Urothelium cell line (cell line): Measurements from ENCODE around the gene SUGCT.

Source experiments
- DNase-seq: peaks from one replicate; pipeline ENCODE4 v3.0.0; 2011; ENCODE audit warnings: low spot score, mixed read lengths
- FAIRE-seq: peaks from 2 replicates; lab custom pipeline; 2011; peaks lifted over from hg19 to GRCh38; lab: Jason Lieb, UNC

The SUGCT gene

DNA sequence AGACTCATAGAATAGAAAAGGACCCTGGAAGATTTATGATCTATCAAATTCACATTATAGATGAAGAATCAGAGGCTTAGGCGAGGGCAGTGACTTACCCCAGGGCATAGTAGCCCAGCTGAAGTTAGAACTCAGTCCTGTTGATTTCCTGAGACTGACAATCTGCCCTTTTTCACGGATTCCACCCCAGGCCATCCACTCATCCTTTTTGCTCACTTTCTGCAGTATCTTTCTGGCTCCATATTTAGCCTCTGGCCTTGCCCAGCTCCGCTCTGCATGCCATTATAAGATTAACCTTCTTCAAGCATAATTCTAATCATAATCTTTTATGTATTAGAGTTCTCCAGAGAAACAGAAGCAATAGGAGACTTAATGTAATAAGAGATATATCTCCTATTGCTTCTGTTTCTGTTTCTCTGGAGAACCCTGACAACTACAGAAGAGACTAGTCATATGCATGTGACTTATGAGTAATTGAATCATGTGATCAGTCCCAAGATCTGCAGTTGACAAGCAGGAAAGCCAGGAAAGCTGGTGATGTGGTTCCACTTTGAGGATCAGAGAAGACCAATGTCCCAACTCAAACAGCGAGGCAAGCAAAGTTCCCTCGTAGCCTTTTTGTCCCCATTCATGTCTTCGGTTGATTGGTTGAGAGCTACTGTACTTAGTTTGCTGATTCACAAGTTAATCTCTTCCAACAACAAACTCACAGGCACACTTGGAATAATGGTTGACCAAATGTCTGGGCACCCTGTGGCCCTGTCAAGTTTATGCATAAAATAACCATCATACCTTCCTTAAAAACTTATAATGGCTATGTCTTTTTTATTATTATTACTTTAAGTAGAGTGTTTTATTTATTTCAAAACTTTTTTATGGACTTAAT, 412.1 kb downstream of the SUGCT start:
- DNase-seq (no peak), FAIRE-seq (no peak)

DNA sequence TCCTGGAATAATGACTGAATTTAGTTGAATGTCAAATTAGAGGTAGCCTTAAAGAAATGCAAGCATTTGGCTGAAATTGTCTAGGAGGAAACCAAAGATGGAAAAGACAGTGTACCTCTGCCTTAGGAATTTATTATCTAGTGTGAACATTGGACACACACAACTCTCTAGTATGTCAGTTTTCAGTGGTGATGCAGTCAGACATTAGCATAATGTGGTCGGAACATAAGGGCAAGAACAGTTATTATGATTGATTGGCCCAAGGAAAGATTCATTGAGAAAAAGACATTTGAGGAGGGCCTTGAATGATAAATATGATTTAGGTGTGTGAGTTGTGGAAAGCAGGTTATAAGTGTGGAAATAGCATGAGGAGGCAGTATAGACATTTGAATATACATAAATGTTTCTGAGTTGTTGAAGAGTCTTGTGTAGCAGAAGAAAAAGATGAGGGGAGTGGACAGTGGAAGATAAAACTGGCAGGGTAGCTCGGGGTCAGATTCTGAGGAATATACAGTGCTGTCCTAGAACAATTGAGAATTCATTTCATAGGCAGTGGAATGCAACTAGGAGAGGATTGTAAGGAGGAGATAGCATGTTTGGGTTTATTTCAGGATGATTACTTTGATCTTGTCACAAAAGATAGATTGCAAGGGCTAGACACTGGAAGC, 414.7 kb downstream of the SUGCT start:
- FAIRE-seq (no peak), DNase-seq (no peak)

DNA sequence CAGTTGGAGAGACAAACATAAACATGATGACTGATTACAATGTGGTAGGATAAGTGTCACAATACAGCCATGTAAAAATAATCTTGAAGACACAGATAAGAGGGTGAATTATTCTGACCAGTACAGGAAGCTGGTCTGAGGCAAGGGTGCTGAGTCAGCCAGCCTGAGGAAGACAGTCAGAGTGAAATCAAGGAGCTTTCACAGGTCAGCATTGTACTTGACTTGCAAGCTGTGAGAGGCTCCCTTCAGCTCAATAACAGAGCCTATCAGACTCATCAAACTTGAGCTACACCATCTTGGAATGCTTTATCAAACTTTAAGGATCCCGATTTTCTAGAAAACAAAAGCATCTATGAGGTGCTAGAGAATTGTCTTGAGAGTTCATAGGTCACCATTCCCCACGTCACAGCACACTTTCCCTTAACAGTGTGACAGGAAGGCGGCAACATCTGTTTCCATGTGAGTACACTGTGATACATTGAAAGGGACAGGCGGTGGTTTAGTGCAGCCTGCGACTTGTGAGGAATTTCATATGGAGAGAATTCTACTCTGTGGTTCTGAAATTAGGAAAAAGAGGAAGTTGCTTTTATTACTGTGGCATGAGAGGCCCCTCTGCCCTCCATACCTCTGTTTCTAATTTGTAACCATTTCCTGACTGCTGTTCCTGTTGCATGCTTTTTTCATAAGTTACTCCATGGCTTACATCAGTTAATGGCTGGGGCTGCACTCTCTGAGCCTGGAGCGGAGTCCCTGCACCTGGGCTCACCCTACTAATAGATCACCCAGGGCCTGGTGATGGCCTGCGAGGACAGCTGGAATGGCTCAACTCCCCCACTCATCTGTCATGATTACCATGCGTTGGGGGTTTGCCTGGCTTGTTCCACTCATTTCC, 417.1 kb downstream of the SUGCT start:
- no peak for FAIRE-seq
- DNase-seq = peak; percentile 13

DNA sequence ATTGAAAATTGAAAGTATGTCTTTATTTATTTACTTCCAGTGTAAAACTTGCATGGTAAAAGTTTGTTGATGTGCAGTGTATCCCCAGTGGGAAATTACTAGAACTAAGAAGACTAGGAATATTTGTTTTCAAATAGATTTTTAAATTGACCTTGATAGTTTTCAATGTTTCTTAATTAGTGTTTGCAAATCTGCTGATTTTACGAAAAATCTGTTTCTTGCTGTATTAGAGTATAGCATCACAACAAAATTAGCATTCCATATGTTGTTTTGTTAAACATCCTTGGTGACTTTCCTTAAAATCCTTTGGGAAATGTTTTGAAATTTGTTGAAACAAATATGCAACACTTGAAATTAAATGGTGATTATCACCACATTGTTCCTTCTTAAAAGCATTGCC, 425.9 kb downstream of the SUGCT start:
- FAIRE-seq = no peak
- DNase-seq = no peak

DNA sequence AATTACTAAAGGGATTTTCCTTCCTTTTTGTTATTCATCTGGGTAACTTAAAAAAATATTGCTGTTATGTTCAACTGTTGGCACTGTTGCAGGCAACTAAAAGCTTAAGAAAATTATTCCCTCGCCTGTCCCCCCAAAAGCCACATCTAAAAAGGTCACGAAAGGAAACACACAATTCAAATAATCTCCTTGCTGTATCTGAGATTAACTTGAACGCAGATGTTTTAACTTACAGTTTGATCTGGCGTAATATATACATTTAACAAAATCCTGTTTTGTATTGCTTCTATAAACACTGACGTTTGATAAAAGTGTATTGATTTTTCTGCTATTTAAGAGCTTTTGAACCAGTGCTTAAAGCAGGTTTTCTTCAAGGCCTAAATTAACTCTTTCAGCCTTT, 432.1 kb downstream of the SUGCT start:
- DNase-seq (no peak), FAIRE-seq (no peak)

DNA sequence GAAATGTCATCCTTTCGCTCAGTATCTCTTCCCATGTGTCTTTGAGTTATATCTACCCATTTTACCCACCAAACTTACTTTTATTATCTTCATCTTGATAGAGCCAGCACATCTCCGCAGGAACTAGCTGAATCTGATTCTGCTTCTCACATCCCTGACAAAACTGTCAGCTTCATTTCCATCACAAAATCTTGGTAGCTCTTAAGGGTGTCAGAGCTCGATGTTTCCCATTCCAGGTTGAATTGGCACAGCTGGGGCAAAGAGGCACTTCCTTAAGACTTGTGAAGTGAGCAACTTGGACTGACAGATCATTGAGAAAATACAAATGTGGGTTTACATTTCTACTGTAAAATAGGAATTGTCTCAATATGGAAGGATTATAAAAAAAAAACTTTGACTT, 434.5 kb downstream of the SUGCT start:
- DNase-seq = no peak
- no peak for FAIRE-seq

DNA sequence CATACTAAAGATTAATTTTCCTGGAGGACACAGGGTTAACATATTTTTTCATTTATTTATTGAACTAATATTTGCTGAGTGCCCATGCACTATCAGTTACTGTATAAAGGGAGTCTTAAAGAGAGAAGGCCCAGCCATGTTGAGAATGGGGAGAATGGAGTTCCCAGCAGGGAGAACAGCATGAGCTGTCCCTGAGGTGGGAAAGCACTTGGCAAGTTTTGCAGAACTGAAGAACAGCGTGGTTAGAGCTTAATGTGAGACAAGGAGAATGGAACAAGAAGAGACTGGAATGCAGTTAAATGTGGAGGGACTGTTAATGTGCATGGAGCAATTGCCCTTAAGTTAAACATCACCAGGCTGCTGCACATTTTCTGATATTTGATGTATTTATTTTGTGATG, 435.4 kb downstream of the SUGCT start:
- DNase-seq = no peak
- no peak for FAIRE-seq

DNA sequence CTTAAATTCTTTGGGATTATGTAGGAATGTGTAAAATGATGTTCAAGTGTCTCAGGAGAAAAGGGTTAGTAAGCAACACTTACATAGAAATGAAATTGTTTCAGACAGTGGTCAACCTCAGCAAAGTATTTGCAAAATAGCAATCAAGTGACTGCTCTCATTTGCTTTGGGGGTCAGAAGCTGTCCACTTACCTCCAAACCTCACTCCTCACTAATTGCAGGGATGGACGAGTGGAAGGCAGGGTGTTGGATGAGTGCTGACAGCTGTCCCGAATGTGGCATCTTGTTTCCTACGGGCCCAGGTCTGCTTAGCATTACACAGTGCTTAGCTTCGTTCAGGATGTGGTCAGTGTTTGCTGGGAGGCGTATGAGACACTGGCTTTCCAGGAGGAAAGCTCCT, 437.0 kb downstream of the SUGCT start:
- FAIRE-seq (peak; percentile 88), DNase-seq (peak; percentile 59)

DNA sequence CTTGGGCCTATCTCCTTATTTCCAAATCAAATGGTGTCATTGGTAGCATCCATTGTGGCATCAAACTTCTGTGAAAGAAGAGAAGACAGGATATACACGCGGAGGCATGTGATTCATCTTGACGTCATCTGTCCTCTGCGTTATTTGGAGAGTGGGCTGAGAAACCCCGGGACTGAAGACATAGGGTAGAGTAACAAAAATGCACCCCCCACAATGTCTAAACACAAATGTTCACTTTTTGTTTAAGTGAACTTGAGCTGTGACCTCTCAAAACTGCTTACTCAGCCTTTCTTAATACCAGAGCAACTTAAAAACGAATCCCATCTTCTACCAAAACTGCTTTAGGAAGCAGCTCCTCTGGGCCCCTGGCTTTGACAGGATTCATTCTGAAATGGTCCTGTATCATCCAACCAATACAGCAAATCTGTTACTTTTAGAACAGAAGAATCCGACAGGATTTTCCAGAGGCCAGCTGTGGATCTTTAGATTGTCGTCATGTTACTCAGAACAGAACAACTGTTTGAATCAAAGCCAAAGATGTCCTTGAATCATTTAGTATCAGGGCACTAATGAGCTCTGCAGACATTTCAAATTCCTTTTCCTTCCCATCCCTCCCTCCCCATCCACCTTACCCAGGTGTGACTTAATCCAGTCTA, 438.1 kb downstream of the SUGCT start:
- DNase-seq (peak; percentile 28), FAIRE-seq (peak; percentile 17)

DNA sequence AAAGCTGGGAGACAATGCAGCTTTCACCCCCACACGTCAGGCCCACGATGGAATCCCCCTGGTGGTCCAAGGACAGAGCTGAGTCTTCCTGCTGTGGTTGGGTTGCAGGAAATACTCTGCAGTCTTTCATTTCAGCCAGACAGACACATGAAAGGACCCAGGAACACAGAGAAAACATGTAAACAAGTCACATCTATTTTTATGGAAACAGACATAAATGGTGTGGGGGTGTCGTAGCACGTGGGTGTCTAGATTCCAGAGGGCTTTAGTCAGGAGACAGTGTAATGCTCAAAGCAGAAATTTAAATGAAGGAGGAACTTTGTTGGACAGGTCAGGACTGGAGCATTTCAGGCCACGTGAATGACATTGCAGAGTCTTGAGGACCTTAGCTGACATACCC, 444.6 kb downstream of the SUGCT start:
- FAIRE-seq (no peak), DNase-seq (peak; percentile 14)

DNA sequence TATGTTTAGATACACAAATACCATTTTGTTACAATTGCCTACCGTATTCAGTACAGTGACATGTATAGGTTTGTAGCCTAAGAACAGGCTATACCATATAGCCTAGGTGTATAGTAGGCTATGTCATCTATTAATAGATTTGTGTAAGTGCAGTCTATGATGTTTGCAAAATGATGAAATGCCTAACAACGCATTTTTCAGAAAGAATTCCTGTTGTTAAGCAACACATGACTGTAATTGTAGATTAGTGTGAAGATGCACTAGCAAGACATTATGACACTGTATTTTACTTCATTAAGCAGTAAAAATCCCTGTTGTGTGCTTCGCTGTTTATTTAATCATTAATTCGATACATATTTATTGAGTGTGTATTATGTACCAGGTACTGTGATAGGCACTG, 446.0 kb downstream of the SUGCT start:
- DNase-seq (no peak), FAIRE-seq (no peak)

DNA sequence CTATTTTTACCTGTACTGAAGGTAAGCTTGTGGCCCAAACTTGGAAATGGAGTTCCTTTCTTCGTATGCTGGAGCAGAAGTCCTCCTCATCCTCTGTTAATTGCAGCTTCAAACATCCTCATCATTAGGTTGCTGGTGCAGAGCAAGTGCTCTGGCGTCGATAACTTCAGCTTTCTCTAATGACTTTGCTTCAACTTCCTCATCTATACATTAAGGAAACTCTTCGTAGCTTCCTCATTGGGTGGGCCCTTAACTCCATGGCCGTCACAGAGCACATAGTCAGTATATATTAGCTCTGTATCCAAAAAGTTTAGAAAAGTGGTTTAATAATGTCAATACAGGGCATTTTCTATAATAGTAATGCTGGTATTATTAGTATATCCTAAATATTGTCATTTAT, 447.7 kb downstream of the SUGCT start:
- no peak for DNase-seq
- no peak for FAIRE-seq

DNA sequence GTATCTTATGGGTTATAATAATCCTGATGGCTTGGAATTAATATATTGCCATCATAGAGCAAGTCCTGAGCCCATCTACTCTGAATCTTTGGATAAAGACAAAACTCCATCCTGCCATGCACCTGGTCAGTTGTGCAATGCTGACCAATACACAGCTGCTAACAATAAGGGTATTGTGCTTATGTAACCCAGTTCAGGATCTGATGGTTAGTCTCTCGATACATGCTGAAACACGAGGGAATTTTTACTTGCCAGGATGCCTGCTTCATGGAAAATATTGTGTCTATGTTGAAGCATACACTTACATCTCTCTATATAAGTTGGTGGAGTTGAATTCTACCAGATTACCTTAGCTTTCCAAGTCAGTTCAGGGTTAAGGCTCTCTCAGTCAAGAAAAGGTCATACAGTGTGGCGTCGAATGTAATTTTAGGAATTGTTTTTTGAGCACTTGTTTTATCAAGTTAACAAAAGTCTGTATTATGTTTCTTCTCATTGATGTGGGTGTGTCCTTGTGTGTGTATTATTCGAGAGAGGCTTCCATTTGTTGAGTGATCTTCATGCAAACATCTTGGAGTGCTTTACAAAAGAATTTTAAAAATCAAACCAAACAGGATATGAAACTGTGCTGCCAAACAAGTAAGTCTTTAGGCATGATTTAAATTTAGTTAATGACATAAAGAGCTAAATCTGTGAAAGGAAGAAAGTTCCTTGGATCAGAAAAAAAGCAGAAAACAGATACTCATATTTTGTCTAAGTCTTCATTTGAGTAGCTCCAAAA, 449.1 kb downstream of the SUGCT start:
- DNase-seq (peak; percentile 18), FAIRE-seq (peak; percentile 66)

DNA sequence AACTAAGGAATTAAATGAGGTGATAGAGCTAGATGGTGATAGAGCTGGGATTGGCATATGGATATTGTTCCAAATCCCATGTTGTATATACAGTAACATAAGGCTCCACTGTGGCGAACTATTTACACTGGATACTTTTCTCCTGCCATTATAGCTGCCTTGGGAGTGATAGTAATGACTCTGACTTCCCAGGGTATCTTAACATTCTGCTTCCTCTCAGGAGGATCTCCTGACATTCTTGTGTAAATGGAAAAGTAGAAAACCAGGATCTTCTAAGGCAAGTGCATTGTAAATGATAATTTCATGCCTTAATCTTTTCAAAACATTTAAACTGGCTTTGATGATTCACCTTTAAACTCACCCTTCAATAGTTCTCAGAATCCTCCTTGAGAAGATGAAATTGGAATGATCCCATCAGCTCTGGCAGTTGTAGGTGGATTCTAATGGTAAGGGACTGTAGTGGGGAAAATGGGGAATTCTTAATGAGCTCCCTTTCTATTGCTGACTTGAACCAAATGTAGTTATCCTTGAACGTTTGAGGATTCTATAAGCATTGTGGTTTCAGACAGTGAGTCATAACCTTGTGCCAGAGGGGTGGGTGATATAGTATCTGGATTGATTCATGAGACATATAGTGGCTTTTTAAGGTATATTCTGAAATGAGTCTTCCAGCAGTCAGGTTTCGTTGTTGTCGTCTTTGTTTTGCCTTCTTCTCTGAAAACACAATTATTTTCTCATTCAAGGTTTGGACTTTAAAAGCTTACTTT, 450.0 kb downstream of the SUGCT start:
- DNase-seq = no peak
- FAIRE-seq = no peak

DNA sequence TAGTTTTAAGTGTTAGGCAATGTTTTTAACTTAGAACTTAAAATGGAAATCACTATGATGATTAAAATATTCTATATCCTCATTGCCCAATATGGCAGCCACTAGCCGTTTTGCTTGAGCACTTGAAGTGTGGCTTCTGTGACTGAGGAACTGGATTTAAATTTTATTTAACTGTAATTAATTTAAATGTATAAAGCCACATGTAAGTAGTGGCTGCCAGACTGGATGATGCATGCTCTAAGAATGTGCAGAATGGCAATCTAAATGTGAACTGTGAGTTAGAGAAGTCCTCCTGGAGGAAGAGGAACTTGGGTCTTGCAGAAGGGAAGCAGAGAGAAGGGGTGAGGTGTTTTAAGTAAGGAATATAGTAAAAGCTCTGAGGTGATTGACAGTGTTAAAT, 451.4 kb downstream of the SUGCT start:
- peak; percentile 21 for DNase-seq
- FAIRE-seq = no peak

DNA sequence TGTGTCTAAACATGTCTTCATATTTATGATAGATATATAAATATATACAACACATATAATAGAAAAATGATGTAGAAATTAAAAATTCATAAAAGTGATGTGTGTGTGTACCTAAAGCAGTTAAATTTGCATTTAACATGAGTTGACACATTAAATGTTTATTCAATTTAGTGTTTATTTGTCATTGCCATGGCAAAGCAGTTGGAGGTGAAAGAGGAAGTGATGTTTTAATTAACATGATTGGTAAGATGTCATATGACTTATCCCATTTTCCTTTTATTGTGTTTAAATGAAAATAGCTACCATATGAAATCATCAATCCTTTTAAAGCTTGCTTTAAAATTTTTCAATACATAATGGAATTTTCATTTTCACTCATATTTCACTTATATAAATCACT, 452.6 kb downstream of the SUGCT start:
- FAIRE-seq (no peak), DNase-seq (no peak)

DNA sequence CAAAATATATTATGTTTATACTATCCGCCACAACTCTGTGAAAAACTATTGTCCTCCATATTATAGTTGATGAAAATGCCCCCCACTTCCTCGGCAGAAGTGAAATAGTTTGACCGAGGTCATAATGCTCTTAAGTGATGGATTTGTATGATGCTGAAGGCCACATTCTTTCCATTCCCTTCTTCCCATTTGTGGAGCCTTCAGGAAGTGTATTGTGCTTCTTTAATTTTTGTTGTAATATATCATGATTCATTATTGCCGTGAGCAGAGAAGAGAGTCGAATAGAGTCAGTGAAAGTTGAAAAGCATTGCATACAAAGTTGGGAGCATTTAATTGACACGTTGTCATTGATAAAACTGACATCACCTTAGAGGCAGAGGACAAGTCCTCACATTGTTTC, 460.3 kb downstream of the SUGCT start:
- FAIRE-seq (no peak), DNase-seq (no peak)

DNA sequence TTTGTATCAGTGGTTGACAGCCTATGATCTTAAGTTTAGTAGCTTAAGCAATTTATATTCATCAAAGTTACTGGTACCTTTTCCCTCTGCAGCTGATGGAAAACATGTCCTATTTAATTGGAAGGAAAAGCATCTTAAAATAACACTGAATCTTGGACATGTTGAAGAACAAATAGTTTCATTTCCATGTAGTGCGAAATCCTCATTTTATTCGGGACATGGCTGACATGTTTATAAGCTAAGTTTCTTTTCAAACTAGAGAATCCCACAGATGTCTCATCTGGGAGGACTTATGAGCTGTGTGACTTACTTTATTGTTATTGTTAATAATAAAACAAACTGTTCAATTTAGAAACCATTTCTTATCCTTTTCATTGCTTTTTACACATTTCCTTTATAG, 461.0 kb downstream of the SUGCT start:
- FAIRE-seq (no peak), DNase-seq (no peak)

DNA sequence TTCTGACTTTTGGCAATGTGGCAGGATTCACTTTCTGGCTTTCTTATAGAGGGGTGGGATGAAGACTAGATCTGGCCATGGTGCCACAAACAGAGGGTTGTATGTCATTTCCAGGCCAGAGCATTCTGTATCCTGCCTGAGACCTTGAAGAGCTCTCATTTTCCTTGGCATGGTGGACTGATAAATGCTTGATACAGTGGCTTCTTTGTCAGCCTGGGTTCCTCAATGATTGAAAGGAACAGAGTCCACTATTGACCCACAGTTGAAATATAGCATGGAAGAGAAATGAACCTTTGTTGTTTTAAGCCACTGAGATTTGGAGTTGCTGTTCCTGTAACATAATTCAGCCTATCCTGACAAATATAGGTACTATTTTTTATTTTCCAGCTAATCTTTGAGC, 462.7 kb downstream of the SUGCT start:
- FAIRE-seq (no peak), DNase-seq (no peak)
